NCI-H2196 (cell line): ENCODE measurements around the gene MSI2.

Experiments used
- DNase-seq: peaks from one replicate; lab custom pipeline; 2025; ENCODE audit not compliant: unreplicated experiment; lab: John Stamatoyannopoulos, UW

The MSI2 gene

DNA sequence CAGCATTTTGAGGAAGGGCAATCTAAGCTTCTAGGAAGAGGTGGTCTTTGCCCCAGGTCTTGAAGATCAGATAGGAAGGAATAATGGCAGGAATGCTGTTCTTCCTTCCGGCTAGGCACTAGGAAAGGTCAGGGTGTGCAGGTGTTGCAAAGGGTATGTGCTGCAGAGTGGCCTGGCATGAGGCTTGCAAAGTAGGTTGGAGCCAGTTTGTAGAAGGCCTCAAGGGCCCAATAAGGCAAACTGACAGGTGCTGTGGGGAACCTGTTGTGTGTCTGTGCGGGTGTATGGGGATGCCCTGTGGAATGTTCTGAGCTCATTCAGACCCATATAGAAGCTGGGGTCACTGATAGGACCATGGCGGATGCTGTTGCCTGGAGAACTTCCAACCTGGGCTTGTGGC is 12.7 kb downstream of the MSI2 start:
- no peak for DNase-seq

DNA sequence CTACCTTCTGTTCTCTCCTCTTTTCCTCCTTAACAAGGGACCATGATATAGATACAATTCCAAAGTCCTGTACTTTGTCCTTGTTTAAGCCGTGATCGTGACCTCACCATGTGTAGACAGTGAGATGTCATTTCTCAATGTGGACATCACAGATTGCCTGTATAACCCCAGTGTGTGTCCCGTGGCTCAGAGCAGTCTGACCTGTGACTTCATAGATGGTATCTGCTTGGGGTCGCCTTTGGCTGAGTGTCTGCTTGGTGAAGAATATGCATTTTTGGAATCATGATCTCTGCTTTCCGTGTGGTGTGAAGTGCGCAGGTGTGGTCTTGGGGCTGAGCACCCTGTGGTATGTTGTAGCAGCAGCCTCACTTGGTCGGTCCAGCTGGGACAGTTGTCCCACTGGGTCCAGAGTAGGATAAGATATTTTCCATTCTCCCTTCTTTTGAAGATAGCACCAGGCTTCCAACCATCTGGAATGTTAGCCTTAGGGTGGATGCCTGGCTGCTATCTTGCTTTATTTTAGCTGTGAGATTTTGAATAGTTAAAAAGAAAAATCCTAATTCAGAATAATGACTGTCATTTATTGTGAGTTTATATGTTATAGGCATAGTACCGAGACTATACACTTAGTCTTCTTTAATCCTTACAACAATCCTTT is 13.4 kb downstream of the MSI2 start:
- DNase-seq: no peak

GRCh38 chr17:57270801-57271245 is 14.5 kb downstream of the MSI2 start:
- no peak for DNase-seq

- no peak for DNase-seq
Measured at GRCh38 chr17:57271821-57272220, 15.5 kb downstream of the MSI2 start.

DNA sequence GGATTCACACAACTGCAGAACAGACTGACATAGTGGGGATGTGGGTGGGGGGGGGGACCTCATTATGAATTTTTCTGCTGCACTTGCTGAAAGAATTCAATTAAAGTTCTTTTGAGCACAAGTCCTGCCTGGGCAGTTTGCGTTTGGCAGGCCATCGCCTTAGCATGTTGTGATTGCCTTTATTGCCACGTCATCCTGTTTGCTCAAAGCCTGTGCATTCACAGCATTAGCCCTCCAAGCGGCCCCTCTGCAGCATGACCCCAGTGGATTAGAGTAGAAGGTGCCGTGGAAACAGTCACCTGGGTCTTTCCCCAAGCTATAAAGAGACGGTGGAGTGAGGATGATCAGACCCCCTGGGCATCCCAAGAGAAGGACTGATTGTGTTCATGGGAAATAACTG is 17.2 kb downstream of the MSI2 start:
- DNase-seq: no peak

DNA sequence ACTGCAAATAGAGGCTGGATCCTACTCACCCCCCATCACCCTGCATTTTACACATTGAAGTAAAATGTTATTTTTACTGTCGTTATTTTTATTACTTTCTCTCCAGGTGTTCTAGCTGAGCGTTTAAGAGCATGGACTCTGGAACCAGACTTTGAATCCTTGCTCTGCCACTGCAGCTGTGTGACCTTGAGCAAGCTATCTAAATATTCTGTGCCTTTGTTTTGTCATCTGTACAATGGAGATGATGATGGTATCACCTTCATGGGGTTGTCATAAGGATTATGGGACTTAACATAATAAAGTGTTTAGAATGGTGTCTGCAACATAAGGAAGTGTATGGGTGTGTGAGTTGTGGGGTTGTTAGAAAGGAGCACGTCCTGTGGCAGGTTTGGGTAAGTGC is 17.8 kb downstream of the MSI2 start:
- no peak for DNase-seq

GRCh38 chr17:57275071-57275764 is 18.9 kb downstream of the MSI2 start:
- no peak for DNase-seq

- DNase-seq: no peak
Measured at GRCh38 chr17:57276621-57277020, 20.3 kb downstream of the MSI2 start.

DNA sequence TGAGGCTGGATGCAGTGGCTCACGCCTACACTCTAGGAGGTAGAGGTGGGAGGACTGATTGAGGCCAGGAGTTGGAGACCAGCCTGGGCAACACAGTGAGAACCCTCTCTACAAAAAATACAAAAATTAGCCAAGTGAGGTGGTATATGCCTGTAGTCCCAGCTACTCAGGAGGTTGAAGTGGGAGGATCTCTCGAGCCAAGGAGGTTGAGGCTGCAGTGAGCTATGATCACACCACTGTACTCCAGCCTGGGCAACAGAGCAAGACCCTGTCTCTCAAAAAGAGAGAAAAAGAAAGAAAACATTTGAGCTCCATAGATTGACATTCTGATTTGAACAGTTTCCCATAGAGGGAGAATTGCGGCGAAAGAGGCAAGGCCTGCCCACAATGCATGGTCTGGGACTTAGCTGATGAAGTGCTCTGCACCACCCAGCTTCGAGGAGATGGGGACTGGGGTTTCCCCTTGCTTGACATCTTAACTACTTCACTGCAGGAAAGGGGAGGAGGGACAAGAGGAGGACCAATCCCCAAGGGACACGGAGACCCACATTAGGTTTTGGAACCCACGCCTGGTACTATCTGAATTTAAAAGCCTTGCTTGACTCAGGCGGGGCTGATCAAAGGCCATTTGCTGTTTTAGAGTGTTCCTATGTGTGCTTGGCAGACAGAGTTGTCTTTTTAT is 21.7 kb downstream of the MSI2 start:
- DNase-seq: no peak

DNA sequence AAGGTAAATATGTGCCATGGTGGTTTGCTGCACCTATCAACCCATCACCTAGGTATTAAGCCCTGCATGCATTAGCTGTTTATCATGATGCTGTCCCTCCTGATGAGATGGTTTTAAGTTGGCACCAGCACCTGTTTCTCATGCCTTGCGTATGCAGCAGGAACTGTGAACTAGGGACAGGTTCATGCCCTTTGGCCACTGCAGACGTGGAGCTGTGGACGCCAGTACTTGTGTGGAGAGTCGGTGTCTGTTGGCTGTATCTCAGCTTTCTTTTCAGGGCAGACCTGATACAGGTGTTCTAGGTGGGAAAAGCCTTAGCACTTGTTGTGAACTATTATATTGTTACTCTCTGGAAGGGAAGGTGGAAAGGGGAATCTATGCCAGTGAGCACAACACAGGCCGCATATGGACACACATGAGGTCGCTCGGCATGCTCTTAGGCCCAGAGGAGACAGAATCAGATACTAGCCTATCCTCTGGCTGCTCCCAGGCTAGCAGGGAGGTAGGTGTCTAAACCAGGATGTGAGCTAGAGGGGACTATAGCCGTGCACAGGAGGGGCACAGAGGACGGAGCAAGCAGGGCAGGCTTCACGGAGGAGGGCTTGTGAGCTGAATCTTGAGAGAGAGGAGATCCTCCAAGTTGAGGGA is 22.5 kb downstream of the MSI2 start:
- DNase-seq: no peak

DNA sequence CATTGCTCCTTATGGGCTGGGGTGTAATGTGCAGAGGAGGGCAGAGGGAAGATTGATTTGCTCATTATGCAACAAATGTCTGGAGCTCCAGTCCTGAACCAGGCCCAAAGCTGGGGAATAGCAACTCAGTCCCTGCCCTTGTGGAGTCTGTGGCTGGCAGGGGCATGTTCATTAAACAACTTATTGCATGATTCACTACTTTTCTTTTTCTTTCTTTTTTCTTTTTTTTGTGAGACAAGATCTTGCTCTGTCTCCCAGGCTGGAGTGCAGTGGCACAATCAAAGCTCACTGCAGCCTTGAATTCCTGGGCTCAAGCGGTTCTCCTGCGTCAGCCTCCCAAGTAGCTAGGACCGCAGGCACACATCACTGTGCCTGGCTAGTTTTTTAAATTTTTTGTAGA is 23.1 kb downstream of the MSI2 start:
- no peak for DNase-seq

- DNase-seq: no peak
Measured at GRCh38 chr17:57281887-57282286, 25.6 kb downstream of the MSI2 start.

- DNase-seq: no peak
Measured at GRCh38 chr17:57282296-57282695, 26.0 kb downstream of the MSI2 start.

DNA sequence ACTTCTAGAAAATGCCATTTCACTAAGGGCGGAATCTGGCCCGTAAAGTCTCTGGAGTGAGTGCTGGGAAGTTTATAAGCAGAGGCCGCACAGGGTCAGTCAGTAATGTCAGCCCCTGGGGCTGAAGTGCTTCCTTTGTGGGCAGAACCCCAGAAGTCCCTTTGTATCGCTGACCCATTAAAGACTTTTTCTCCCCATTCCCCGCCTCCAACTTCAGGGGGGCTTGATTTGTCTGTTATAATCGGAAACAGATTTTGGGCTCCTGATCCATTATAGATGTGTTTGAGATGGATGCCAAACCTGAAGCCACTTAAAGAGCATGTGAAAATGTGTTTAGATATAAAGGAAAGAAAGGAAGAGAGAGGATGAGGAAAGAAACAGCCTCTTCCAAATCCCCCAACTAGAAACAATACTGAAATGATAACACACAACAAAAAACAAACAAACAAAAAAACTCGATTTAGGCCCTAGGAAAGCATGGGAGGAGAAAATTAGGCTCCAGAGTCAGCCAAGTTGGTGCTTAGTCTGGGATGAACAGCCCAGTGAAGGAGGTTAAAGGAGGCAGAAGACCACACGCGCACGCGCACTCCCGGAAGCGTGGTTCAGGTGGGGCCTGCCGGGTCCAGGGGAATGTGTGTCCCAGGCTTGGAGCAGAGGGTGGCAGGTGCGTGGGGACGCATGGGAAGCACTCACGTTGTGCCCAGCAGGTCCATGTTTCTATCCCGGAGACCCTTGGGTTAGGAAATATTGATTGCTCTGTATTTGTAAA is 27.1 kb downstream of the MSI2 start:
- no peak for DNase-seq

- no peak for DNase-seq
Measured at GRCh38 chr17:57284583-57284982, 28.3 kb downstream of the MSI2 start.

DNA sequence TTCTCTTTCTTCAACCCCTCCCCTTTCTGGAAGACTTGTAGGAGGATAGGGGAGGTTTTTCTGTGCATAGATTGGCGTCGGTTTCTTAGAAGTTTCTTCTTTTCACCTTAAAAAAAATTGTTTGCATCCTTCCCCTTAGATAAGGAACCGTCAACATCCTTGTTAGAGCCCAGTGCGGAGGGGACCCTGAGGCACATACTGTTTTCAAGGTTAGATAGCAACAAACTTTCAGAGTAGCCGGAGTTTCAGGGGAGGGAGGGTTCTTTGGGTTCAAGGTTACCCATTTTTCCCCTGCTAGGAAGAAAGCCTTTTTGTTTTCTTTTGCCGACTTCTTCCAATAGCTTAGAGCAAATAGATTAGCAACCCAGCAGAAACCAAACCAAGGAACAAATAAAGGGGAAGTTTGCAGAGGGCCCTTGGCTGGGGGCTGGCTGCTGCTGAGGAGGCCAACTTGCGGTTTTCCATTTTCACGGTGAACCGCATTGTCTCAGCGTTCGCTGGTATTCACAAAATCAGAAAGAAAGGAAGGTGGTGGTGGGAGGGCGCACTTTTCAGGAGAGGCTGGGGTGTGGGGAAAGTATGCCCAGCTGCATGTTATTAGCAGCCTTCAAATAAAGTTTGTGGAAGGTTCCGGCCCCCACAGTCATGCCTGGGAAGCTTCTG is 28.8 kb downstream of the MSI2 start:
- DNase-seq: no peak

DNA sequence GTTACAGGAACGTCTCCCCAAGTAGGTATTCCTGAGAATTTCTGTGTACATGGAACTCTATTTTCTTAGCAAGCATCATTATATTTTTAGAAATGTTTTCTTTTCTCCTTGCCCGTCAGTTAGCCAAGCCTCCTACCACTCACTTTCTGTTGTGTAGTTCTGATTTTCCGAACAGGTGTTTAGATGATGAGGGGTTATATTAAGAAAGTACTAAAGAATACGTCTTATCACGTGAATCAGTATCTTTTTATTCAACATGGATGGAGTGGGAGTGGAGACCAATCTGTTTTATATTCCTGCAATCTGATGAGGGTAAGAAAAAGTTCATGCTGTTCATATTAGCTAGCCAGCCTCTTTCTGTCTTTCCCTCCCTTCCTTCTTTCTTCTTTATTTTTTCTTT is 29.4 kb downstream of the MSI2 start:
- DNase-seq: no peak

DNA sequence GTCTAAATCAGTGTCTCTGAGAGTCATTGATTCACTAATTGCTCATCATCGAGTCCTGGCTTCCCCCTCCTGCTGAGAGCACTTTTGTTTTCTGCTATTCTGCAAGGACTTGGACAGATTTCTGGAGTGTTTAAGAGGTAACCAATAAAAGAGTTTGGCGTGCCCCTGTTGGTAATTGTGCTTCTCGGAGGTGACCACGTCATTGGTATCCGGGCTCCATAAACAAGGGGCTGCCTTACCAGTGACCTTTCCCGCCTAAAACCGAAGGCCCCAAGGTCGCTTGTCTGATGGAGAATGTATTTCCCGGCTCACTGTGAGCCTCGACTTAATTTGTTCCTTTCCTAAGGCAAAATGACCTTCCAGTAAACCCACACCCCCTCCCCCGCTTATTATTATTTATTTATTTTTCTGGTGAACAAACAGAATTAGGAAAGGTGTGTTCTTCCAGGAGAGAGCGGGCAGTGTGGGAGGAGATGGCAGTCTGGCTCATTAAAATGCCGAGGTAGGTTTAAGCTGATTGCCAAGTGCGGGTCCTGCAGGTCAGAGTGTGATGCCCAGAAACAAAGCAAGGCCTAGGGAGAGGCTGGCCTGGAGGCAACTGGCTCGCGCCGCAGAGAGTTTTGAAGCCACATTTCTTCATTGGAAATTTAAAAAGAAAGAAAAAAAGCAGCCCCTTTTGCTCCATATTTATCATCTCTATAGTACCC is 30.2 kb downstream of the MSI2 start:
- DNase-seq: peak; percentile 74

GRCh38 chr17:57288040-57288772 is 31.9 kb downstream of the MSI2 start:
- DNase-seq: no peak
